HepG2 (cell line): Measurements from ENCODE around the gene PPY. TPM values are rescaled to one million over a fixed set of nuclear protein-coding genes. Genes with fewer than 3 reads are reported as not detected.

Experiments
- SP4 ChIP-seq: sonication (generic); formaldehyde crosslinking; IDR thresholded peaks from 2 replicates; pipeline ENCODE4 v1.8.1; 2023; ENCODE audit warnings: mild to moderate bottlenecking, missing genetic modification reagents
- polyA plus RNA-seq, 8 experiments: library from polyadenylated mRNA; depleted of rRNA in 3 of 8; stranded (reverse) in 7 of 8; unstranded in 1 of 8; fragments of >200 nt; fragmentation: Illumina TruSeq in 4 of 8; extraction: Trizol in 4 of 8; gene quantifications; 2 replicates each; pipeline versions ENCODE4 v1.2.1 to v1.2.3, GENCODE V29; 2011 to 2016; ENCODE audit warnings: low read depth in 4 of 8, missing spikeins in 1 of 8, mixed read lengths in 1 of 8; ENCODE audit not compliant: insufficient read depth in 1 of 8
- total RNA-seq, 5 experiments: library from RNA; depleted of rRNA; stranded (reverse); fragments of >200 nt; fragmentation: Illumina TruSeq; extraction: Trizol; gene quantifications; 2 replicates each; pipeline ENCODE4 v1.2.3, GENCODE V29; 2016; ENCODE audit warnings: low read depth in 1 of 5
- TF ChIP-seq, protein P1 (sequence below): sonication (generic); formaldehyde crosslinking; IDR thresholded peaks from 2 replicates; pipeline ENCODE4 v1.4.0; 2020; ENCODE audit warnings: mild to moderate bottlenecking, missing genetic modification reagents, borderline replicate concordance
- TF ChIP-seq, protein P2 (sequence below): IDR thresholded peaks from 2 replicates; pipeline ENCODE4 v1.6.1; 2018; ENCODE audit warnings: missing genetic modification reagents, mild to moderate bottlenecking, missing compliant biosample characterization
- TF ChIP-seq, protein P3 (sequence below): sonication (generic); formaldehyde crosslinking; IDR thresholded peaks from 2 replicates; pipeline ENCODE4 v1.4.0; 2020; ENCODE audit warnings: mild to moderate bottlenecking, missing genetic modification reagents
- TF ChIP-seq, protein P4 (sequence below): sonication (generic); formaldehyde crosslinking; IDR thresholded peaks from 2 replicates; pipeline ENCODE4 v1.4.0; 2020; ENCODE audit warnings: missing genetic modification reagents

The PPY gene
- total and polyA plus RNA-seq, 2 of the 13 experiments (the other 11 are each of a cell fraction or from before 2014, with no cell fraction given) = not detected

- TF ChIP-seq, protein P1, sequence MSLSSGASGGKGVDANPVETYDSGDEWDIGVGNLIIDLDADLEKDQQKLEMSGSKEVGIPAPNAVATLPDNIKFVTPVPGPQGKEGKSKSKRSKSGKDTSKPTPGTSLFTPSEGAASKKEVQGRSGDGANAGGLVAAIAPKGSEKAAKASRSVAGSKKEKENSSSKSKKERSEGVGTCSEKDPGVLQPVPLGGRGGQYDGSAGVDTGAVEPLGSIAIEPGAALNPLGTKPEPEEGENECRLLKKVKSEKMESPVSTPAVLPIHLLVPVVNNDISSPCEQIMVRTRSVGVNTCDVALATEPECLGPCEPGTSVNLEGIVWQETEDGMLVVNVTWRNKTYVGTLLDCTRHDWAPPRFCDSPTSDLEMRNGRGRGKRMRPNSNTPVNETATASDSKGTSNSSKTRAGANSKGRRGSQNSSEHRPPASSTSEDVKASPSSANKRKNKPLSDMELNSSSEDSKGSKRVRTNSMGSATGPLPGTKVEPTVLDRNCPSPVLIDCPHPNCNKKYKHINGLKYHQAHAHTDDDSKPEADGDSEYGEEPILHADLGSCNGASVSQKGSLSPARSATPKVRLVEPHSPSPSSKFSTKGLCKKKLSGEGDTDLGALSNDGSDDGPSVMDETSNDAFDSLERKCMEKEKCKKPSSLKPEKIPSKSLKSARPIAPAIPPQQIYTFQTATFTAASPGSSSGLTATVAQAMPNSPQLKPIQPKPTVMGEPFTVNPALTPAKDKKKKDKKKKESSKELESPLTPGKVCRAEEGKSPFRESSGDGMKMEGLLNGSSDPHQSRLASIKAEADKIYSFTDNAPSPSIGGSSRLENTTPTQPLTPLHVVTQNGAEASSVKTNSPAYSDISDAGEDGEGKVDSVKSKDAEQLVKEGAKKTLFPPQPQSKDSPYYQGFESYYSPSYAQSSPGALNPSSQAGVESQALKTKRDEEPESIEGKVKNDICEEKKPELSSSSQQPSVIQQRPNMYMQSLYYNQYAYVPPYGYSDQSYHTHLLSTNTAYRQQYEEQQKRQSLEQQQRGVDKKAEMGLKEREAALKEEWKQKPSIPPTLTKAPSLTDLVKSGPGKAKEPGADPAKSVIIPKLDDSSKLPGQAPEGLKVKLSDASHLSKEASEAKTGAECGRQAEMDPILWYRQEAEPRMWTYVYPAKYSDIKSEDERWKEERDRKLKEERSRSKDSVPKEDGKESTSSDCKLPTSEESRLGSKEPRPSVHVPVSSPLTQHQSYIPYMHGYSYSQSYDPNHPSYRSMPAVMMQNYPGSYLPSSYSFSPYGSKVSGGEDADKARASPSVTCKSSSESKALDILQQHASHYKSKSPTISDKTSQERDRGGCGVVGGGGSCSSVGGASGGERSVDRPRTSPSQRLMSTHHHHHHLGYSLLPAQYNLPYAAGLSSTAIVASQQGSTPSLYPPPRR (CRISPR knock-in tag) = peak; percentile 25; the same call in 1 of the 2 replicates
- TF ChIP-seq, protein P2, sequence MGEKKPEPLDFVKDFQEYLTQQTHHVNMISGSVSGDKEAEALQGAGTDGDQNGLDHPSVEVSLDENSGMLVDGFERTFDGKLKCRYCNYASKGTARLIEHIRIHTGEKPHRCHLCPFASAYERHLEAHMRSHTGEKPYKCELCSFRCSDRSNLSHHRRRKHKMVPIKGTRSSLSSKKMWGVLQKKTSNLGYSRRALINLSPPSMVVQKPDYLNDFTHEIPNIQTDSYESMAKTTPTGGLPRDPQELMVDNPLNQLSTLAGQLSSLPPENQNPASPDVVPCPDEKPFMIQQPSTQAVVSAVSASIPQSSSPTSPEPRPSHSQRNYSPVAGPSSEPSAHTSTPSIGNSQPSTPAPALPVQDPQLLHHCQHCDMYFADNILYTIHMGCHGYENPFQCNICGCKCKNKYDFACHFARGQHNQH (CRISPR knock-in tag) = no peak
- TF ChIP-seq, protein P3, sequence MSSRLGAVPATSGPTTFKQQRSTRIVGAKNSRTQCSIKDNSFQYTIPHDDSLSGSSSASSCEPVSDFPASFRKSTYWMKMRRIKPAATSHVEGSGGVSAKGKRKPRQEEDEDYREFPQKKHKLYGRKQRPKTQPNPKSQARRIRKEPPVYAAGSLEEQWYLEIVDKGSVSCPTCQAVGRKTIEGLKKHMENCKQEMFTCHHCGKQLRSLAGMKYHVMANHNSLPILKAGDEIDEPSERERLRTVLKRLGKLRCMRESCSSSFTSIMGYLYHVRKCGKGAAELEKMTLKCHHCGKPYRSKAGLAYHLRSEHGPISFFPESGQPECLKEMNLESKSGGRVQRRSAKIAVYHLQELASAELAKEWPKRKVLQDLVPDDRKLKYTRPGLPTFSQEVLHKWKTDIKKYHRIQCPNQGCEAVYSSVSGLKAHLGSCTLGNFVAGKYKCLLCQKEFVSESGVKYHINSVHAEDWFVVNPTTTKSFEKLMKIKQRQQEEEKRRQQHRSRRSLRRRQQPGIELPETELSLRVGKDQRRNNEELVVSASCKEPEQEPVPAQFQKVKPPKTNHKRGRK (CRISPR knock-in tag) = no peak
- TF ChIP-seq, protein P4, sequence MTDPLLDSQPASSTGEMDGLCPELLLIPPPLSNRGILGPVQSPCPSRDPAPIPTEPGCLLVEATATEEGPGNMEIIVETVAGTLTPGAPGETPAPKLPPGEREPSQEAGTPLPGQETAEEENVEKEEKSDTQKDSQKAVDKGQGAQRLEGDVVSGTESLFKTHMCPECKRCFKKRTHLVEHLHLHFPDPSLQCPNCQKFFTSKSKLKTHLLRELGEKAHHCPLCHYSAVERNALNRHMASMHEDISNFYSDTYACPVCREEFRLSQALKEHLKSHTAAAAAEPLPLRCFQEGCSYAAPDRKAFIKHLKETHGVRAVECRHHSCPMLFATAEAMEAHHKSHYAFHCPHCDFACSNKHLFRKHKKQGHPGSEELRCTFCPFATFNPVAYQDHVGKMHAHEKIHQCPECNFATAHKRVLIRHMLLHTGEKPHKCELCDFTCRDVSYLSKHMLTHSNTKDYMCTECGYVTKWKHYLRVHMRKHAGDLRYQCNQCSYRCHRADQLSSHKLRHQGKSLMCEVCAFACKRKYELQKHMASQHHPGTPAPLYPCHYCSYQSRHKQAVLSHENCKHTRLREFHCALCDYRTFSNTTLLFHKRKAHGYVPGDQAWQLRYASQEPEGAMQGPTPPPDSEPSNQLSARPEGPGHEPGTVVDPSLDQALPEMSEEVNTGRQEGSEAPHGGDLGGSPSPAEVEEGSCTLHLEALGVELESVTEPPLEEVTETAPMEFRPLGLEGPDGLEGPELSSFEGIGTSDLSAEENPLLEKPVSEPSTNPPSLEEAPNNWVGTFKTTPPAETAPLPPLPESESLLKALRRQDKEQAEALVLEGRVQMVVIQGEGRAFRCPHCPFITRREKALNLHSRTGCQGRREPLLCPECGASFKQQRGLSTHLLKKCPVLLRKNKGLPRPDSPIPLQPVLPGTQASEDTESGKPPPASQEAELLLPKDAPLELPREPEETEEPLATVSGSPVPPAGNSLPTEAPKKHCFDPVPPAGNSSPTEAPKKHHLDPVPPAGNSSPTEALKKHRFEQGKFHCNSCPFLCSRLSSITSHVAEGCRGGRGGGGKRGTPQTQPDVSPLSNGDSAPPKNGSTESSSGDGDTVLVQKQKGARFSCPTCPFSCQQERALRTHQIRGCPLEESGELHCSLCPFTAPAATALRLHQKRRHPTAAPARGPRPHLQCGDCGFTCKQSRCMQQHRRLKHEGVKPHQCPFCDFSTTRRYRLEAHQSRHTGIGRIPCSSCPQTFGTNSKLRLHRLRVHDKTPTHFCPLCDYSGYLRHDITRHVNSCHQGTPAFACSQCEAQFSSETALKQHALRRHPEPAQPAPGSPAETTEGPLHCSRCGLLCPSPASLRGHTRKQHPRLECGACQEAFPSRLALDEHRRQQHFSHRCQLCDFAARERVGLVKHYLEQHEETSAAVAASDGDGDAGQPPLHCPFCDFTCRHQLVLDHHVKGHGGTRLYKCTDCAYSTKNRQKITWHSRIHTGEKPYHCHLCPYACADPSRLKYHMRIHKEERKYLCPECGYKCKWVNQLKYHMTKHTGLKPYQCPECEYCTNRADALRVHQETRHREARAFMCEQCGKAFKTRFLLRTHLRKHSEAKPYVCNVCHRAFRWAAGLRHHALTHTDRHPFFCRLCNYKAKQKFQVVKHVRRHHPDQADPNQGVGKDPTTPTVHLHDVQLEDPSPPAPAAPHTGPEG (CRISPR knock-in tag) = no peak
- no peak for TF ChIP-seq SP4 (CRISPR knock-in tag)
These were observed 34.9 kb upstream of the PPY start (continued) for GRCh38 chr17:43976963-43977837.
